ENCODE data around the gene FCER1G. TPM values are rescaled to one million over a fixed set of nuclear protein-coding genes. Genes with fewer than 3 reads are reported as not detected.

FCER1G gene
- 13.4 TPM for total RNA-seq

DNA sequence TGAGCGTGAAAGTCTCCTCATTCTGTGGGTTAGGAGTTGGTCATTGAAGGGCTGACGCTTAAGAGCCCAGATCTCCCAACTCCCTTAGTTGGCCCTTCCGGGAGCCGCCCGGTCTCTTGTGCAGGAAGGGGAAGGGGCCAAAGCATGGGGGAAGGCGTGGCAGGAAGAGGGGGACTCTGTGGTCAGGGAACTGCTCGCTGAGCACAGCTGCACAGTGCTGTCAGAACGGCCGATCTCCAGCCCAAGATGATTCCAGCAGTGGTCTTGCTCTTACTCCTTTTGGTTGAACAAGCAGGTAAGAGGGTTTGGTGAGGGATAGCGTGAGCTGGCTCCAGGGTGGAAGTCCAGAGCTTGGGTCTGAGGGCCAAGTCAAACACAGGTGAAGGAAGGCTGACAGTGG is at the start of gene FCER1G:
Gene FCER1G, plus strand, starts transcription at position 220 of the 400 bp plus-strand sequence. Its CDS starts 27 bp downstream, at position 247.
- DNase-seq (ENCODE audit: low spot score) (no peak), ATAC-seq (peak; percentile 3)

DNA sequence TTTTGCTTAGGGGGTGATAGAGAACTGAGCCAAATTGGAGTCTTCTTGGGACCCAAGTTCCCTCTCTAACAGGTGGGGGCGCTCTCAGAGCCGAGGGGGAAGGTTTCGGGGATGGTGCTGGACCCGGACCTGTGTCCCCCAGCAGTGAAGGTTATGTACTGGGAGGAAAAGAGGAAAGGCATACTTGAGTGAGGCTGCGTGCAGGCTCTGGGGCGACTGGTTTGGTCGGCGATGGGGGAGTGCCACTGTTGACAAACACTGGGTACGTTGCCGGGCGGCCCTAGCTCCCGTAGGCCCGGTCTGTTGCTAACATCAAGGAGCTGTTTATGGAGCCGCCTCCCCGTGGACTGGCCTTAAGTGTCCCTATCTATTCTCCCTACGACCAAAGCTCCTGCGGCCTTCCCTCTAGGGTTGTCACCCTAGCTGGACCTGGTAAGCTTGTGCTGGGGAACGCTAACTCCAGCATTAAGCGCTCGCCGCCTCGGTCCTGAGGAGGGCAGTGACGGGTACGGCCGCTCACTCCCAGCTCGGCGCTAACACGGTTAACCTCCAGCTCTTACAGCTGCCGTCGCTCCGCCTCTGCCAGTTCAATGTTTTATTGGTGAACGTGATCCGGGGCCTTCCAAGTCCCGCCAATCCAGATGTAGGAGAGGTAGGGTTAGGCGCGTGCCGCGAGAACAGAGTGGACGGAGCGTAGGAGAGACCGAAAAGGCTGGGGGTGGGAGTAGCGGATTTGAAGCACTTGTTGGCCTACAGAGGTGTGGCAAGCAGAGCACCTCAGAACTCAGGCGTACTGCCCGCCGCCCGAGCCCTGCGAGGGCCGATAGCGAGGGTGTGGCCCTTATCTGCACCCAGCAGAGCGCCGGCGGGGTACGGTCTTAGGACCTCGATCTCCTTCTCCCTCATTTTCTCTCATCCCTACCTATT is 49.1 kb upstream of the FCER1G start, which contains the start of gene PPOX:
Gene PPOX, plus strand, starts transcription at position 685 of the 927 bp plus-strand sequence. CDS start 422 bp downstream, outside the sequence.
- ATAC-seq (peak; percentile 93), DNase-seq (ENCODE audit: low spot score) (peak; percentile 98)

DNA sequence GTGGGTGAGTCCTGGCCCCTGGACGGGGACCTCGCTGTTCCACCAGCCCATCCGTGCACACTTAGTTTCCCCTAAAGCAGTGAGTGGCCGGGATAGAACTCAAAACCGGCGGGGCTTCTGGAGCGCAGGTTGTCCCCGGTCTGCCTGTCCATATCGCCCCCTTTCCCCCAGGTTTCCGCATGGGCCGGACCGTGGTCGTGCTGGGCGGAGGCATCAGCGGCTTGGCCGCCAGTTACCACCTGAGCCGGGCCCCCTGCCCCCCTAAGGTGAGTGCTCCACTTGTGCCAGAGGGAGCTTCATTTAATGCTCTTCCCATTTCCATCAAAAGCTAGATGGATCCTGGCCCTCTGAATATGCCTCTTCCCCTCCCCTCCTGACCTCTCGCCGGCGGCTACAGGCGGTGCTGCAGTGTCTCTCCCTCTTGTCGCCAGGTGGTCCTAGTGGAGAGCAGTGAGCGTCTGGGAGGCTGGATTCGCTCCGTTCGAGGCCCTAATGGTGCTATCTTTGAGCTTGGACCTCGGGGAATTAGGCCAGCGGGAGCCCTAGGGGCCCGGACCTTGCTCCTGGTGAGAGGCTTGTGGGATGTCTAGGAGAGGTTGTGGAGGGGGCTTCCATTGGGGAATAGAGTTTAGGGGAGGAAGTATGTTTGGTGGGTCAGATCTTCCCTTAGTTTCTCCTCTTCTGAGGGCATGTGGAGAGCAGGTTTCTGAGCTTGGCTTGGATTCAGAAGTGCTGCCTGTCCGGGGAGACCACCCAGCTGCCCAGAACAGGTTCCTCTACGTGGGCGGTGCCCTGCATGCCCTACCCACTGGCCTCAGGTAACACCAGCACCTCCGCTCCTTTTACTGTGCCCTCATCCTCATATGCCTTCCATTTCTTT is 48.2 kb upstream of the FCER1G start:
- no peak for DNase-seq (ENCODE audit: low spot score)
- no peak for ATAC-seq

DNA sequence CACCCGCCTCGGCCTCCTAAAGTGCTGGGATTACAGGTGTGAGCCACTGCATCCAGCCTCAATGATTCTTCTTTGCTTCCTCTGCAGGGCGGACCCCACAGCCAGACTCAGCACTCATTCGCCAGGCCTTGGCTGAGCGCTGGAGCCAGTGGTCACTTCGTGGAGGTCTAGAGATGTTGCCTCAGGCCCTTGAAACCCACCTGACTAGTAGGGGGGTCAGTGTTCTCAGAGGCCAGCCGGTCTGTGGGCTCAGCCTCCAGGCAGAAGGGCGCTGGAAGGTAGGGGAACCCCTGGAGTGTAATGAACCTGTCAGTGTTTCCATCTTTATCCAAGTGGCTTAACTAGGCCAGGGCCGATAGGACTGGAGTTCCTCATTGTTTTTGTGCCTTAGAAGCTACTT is 46.2 kb upstream of the FCER1G start:
- no peak for ATAC-seq

DNA sequence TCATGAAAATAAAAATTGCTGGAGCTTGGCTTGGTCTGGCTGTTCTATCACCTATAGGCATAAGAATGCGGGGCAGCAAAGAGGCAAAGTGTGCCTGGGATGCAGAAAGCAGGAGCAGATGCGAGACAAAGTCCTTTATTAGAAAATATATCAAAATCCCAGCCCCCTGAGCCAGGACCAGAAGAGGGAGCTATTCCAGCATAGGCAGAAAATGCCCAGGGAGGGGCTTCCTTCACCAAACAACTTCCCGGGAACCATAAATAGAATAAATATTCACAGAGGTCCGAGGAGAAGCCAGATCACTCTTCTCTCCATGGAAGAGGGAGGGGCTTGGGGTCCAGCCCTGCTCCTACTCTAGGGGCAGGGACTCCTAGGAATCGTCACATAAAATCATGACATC is 43.9 kb upstream of the FCER1G start:
- ATAC-seq (no peak), DNase-seq (ENCODE audit: low spot score) (no peak)

More for the DNA sequence above, 46.2 kb upstream of the FCER1G start:
- no peak for DNase-seq (ENCODE audit: low spot score)

DNA sequence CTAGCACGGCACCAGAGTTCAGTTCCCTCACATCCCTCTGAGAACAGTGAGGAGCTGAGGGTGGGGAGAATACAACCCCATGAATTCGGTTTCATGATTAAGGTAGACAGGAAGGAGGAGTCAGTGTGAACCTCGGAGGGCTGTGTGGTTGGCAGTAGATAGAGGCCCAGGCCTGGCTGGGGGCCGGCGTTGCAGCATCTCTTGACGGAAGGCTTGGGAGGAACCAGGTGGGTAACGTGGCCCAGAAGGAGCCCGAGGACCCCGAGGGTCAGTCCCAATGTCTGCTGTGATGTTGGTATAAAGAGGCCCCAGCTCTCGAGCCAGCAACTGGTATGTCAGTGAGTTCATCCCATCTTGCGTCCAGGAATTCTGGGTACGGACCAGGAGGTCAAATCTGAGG is 43.4 kb upstream of the FCER1G start:
- no peak for ATAC-seq
- DNase-seq (ENCODE audit: low spot score) = no peak

DNA sequence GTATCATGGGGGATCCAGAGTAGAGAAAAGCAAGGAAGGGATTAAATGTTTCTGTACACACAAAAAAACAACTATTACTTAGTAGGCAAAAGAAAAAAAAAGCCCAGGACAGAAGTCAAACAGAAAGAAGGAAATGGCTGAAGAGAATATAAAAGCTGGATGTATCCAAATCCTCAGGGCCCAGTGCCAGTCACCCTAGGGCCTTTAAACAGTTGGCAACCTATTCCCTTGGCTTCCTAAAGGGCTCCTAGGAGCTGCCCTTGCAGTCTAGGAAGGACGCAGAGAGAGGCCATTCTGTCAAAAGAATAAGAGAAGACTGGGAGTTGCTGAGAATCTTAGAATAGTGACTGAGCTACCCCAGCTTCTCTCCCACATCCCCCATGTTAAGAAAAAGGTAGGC is 42.7 kb upstream of the FCER1G start:
- ATAC-seq (no peak), DNase-seq (ENCODE audit: low spot score) (no peak)

DNA sequence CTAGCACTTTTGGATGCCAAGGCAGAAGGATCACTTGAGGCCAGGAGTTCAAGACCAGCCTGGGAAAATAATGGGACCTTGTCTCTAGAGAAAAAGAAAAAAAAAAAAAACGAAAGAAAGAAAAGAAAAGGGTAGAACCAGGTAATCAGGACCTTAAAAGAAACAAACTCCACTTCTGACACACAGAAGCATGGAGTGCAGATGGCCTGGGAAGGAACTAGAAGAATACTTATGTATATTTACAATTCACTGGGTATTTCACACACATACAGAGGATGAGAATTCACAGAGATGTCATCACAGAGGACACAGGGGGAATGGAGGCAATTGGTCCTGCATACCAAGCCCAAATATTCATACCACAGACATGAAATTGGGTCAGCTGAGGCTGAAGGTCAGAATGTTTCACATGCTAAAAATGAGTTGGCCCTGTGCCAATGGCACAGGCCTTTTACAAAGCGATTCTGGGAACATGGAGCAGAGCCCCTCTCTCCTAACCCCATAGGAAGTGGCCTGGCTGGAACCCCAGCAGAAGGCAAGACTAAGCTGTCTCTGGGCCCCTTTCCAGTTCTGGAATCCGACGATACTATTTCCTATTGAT is 42.2 kb upstream of the FCER1G start:
- DNase-seq (ENCODE audit: low spot score) (no peak), ATAC-seq (no peak)

DNA sequence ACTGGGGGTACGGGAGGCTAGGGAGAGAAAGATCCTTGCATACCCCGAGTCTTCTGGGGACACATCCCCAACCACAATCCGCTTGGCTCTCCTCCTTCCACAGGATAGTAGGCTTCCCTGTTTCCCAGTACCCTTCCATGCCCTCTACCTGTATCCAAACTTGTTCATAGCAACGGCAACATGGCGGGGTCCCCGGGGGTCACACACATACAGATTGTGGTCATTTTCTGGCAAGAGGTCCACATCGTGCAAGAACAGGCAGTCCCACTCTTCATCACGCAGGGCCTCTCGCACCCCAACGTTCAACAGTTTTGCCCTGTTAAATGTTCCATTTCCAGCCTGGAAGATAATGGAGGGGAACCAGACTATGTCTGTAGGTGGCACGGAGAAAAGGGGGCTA is 41.4 kb upstream of the FCER1G start:
- ATAC-seq = no peak
- DNase-seq (ENCODE audit: low spot score) = no peak

DNA sequence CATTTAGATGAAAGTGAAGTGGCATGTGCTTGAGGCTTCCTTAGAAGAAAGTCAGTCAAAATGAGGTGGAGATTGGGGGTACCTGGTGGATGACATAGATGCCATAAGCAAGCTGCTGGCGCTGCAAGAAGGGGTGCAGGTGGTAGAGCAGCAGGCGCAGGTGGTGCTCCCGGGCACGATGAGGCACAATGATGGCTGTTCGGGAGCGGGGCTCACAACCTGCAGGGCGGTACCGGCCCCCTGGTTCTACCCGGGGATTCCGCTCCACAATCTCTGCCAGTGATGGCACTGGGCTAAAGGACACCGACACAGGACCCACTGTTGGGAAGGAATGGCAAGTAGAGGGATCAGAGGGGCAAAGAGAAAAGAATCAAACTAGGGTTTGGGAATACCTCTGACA is 40.2 kb upstream of the FCER1G start:
- DNase-seq (ENCODE audit: low spot score) = no peak
- ATAC-seq = no peak

DNA sequence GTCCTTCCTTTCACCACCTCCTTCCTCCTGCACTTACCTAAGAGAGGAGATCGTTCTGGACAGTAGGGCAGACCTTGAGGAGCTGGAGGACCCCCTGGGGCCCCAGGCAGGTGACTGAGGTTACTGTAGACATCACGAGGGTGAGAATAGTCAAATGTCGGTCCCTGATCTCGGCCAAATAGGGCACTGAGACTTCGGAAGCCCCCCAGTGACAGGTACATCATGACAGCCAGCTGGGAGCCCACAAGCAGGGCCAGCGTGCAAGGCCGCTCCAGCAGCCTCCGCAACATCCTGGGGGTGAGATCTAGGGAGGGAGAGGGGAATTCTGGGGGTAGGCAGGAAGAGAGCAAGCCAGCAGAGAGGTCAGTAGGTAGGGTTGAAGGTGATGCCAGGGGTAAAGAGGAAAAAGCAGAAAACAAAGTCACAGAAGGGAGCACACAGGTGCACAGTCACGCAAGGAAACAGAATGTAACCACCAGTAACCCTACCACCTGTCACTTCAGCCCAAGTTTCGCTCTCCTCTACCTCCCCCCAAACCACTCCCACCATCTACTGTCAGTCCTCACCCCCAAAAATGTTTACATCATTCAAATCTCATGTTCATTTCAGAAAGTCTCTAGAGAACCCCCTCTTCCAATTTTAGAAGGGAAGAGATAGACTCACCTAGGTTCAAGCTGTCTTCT is 39.2 kb upstream of the FCER1G start:
- ATAC-seq = no peak
- DNase-seq (ENCODE audit: low spot score) = no peak

DNA sequence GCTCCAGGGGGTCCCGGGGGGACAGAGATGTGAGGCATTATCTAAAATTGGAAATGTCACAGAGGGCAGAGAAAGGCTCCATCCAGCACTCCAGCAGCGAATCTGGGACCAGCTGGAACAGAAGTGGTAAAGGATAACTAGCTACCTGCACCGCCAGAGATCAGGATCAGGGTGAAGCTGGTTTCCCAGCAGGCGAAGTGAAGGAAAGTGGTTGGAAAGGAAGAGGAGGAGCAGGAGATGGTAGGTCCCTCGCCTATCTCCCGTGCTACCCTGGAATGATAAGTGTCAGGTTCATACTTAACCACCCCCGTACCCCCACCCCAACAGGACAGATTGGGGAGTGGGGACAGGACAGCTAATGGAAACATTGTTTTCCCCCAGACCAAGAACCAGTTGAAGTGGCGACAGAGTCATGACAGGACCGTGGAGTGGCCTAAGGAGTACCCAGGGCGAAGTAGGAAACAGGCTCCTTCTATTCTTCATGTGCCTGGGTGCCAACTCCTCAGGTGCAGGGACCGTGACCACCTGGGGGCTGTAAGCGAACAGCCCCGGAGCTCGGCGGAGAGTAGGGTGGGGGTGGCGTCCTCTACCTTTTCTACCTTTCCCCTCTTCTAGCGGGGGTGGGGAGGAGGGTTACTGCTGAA is 38.5 kb upstream of the FCER1G start:
- DNase-seq (ENCODE audit: low spot score) (no peak), ATAC-seq (no peak)

DNA sequence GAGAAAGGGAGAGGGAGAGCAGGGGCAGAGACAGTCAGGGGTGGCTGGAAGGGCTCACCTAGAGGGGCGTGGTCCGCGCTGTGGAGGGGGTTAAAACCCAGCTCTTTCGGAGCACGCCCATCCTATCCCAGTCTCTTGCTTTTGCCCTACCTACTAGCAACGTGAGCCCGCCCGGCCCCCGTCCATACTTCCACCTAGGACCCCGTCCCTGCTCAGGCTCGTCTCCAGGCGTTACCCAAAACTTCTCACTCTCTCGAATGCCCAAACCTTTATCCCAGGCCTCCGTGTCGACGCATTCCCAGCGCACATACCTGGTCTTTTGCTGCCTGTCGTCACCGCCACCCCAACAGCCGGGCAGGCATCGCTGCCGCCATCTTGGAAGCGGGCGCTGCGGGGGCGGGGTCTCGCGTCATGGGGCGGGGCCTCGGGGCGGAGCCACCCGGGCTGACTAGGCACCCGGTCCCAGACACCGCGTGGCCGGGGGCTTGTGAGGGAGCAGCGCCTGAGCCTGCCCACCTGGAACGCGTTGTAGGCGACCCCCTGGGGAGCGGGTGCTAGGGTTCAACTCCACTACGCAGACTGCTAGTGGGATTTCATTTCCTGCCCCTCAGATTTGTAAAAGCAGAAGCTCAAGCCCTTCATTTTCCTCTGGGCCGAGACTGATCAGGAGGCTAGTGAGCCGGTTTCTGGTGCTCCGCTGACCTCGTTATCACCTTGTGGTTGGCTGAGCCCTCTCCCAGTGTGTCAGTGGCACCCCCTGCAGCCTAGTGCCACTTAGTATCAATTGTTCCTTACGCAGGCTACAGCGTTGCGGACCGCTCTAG is 37.8 kb upstream of the FCER1G start, which contains the start of gene B4GALT3:
Gene B4GALT3, minus strand, starts transcription at position 396 of the 824 bp plus-strand sequence. CDS start 1,447 bp downstream, outside the sequence.
- DNase-seq (ENCODE audit: low spot score) = peak; percentile 92
- peak; percentile 96 for ATAC-seq

DNA sequence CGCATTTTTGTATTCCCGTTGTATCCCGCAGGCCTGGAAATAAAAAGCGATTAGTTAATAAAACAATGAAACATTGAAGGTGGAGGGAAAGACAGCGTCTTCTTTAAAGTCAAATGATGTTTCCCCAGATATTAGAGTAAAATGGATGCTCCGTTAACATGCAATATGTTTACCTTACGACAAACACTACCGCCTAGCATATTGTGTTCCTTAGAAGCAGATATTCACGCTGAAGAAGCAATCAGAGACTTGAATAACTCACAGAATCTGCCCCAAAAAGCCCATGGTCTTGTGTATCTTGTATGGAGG is 37.2 kb upstream of the FCER1G start:
- no peak for ATAC-seq
- no peak for DNase-seq (ENCODE audit: low spot score)

DNA sequence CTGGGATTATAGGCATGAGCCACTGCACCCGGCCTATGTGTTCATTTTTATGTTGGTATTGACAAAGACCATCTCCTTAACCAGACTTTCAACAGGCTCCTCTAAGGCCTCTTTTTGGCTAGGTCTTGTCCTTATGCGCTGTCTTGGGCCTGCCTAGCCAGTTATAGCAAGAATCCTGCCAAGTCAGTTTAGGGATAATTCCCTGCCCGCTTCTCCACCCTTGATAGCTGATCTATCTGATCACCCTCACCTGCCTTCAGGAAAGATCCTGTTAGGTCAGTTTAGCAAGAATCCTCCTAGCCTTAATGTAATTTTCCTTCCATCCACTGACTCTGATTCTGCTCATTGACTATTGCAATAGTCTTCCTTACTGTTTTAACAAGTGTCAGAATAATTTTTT is 35.4 kb upstream of the FCER1G start:
- DNase-seq (ENCODE audit: low spot score) = no peak
- no peak for ATAC-seq

DNA sequence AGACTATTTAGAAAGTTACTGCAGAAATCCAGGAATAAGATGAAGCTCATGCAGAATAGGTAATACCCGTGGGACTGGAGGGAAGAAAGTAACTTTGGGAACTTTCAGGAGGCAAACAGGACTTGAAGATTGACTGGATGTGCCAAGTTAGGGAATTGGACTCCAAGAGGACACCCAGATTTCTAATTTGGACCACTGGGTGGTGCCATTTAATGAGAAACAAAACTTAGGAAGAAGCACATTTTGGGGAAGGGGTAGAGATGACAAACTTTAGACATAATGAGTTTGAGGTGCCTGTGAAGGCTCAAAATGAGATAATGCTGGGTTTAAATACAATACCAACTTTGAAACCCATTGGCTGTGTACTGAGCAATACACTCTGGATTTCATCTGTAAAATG is 34.5 kb upstream of the FCER1G start:
- DNase-seq (ENCODE audit: low spot score) = no peak

DNA sequence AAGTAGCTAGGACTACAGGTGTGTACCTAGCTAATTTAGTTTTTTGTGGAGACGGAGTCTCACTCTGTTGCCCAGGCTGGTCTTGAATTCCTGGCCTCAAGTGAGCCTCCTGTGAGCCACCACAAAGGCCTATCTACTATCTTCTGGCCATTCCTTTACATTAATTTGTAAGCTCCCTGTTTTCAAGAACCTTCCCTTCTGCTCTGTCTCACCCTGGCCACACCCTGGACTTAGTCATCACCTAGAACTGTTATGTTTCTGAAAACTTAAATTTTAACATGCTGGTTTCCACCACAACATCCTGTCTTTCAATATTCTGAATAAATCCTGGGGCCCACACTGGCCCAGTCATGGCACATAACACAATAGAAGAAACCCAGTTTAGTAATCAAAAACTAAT is 32.9 kb upstream of the FCER1G start:
- no peak for DNase-seq (ENCODE audit: low spot score)
- ATAC-seq = no peak

More for the DNA sequence above, 34.5 kb upstream of the FCER1G start:
- ATAC-seq = no peak

DNA sequence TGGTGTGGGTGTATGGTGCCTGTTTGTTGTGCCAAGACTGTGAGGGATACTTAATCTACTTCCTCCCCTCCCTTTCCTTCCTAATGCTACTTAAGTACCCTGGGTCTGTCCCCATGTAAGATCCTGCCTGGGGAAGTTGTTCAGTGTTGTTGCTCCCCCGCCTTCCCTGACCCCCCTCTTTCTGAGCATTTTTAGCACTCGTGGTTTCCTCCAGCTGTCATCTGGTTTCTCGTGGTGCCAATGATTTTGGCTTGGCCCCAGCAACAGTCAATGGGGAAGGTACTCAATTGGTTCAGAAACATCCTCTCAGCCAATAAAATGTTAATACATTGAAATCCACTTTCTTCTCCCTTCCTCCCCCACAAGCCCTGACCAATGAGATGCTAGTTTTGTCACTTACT is 29.8 kb upstream of the FCER1G start:
- DNase-seq (ENCODE audit: low spot score) = no peak

DNA sequence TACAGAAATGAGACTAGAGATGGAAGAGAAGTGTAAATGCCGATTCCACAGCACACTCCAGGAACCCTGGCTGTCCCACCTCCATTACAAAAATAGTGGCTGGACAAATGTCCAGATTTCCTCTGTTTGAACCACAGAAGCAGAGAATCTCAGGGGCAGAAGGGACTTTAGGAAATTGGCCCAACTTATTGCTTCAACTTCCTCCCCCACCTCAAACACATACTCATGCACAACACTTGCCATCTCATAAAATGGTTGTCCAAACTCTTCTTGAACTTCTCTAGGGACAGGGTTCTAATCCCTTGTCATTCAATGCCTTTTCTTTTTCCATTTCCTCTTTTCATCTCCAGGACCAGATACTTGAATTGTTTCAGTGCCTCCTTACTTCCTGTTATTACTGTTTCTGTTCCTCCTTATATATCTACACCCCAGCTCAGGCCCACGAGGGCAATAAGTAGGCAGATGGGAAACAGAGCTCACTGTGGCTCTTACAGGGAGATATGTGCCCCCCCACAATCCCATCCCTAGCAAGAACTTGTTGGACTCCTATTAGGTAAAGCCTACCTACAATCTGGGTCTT is 29.3 kb upstream of the FCER1G start:
- DNase-seq (ENCODE audit: low spot score) (no peak), ATAC-seq (peak; percentile 24)

More for the DNA sequence above, 29.8 kb upstream of the FCER1G start:
- ATAC-seq = peak; percentile 76
